RWPE2 (cell line): ENCODE measurements around the gene RUNX3.

Experiments used
- ATAC-seq: fragments of 200-7000 bp; cut with Tn5 transposase; 3 replicates; pipeline ENCODE4 v1.9.1; 2021; ENCODE audit warnings: low read depth
- DNase-seq: peaks from one replicate; pipeline ENCODE4 v3.0.0-alpha.2; 2020; ENCODE audit warnings: low spot score
- H3K27ac ChIP-seq: fragments of 450-650 bp; 2 replicates; pipeline ENCODE4 v1.5.1; 2017; ENCODE audit warnings: mild to moderate bottlenecking; ENCODE audit not compliant: poor library complexity, severe bottlenecking
- H3K27me3 ChIP-seq: fragments of 250-450 bp; sonication (Bioruptor Pico); 2 replicates; pipeline ENCODE4 v1.5.1; 2021; ENCODE audit warnings: mild to moderate bottlenecking, moderate library complexity; ENCODE audit not compliant: insufficient read depth, poor library complexity, severe bottlenecking
- H3K36me3 ChIP-seq: fragments of 250-450 bp; sonication (Bioruptor Pico); 2 replicates; pipeline ENCODE4 v1.5.1; 2020; ENCODE audit warnings: low read depth, mild to moderate bottlenecking, moderate library complexity
- H3K4me1 ChIP-seq: fragments of 250-450 bp; sonication (Bioruptor Pico); 2 replicates; pipeline ENCODE4 v1.5.1; 2021; ENCODE audit warnings: mild to moderate bottlenecking, moderate library complexity; ENCODE audit not compliant: insufficient read depth, poor library complexity, severe bottlenecking
- H3K4me3 ChIP-seq: fragments of 250-450 bp; sonication (Bioruptor Pico); 2 replicates; pipeline ENCODE4 v1.5.1; 2021; ENCODE audit warnings: mild to moderate bottlenecking, moderate library complexity; ENCODE audit not compliant: severe bottlenecking
- H3K9me3 ChIP-seq: fragments of 250-450 bp; sonication (Bioruptor Pico); 2 replicates; pipeline ENCODE4 v1.5.1; 2021; ENCODE audit warnings: mild to moderate bottlenecking, moderate library complexity; ENCODE audit not compliant: severe bottlenecking
- CTCF ChIP-seq: fragments of 450-650 bp; IDR thresholded peaks from one replicate; pipeline ENCODE4 v1.5.1; 2017; ENCODE audit warnings: mild to moderate bottlenecking, moderate library complexity; ENCODE audit not compliant: poor library complexity, severe bottlenecking

The RUNX3 gene

GRCh38 chr1:24859063-24860010 is 70.7 kb downstream of the RUNX3 start:
- H3K9me3 ChIP-seq = no peaks in the 10 kb centered on the region
- TF ChIP-seq CTCF = no peak
- H3K27me3 ChIP-seq = no peaks in the 10 kb centered on the region
- no peak overlapping the region for H3K4me3 ChIP-seq
- no peak for ATAC-seq
- no peak for DNase-seq
- no peaks in the 10 kb centered on the region for H3K4me1 ChIP-seq
- H3K27ac ChIP-seq = no peak overlapping the region
- no peaks in the 10 kb centered on the region for H3K36me3 ChIP-seq

GRCh38 chr1:24858277-24858676 is 71.8 kb downstream of the RUNX3 start:
- DNase-seq = no peak
- no peak for TF ChIP-seq CTCF
- Histone ChIP-seq H3K4me3 (no peak overlapping the region), H3K9me3 (no peaks in the 10 kb centered on the region), H3K4me1 (no peaks in the 10 kb centered on the region), H3K36me3 (no peaks in the 10 kb centered on the region), H3K27ac (no peak overlapping the region), H3K27me3 (no peaks in the 10 kb centered on the region)
- no peak for ATAC-seq

- Histone ChIP-seq H3K9me3 (no peaks in the 10 kb centered on the region), H3K27me3 (no peaks in the 10 kb centered on the region), H3K27ac (no peak overlapping the region), H3K4me1 (no peaks in the 10 kb centered on the region), H3K4me3 (no peak overlapping the region), H3K36me3 (no peaks in the 10 kb centered on the region)
- no peak for TF ChIP-seq CTCF
- ATAC-seq = no peak
- DNase-seq = no peak
Measured at GRCh38 chr1:24857507-24858133, 72.5 kb downstream of the RUNX3 start.

- no peak for ATAC-seq
- H3K9me3 ChIP-seq = no peaks in the 10 kb centered on the region
- H3K4me1 ChIP-seq = no peaks in the 10 kb centered on the region
- H3K4me3 ChIP-seq = no peak overlapping the region
- DNase-seq = no peak
- no peak for TF ChIP-seq CTCF
- no peak overlapping the region for H3K27ac ChIP-seq
- no peaks in the 10 kb centered on the region for H3K27me3 ChIP-seq
- no peaks in the 10 kb centered on the region for H3K36me3 ChIP-seq
Measured at GRCh38 chr1:24856787-24857506, 73.1 kb downstream of the RUNX3 start.
